ENCODE measurements around the gene MICALL1.

The MICALL1 gene

DNA sequence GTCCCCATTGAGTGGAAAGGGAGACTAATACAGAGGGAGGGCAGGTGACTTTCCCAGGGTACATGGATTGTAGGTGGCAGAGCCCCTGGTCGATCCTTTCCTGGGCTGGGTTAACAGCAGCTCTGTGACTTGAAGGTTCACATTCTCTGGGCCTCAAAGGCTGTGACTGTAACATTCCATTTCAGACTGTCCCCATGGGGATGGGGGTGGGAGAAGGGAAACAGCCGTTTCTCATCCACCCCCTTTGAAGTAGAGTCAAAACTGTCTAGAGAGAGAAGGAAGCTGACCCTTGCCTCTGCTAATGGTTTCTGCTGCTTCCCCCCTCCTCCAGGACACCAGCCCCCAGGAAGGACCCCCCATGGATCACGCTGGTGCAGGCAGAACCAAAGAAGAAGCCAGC is 19.2 kb downstream of the MICALL1 start:
- ChIA-PET CTCF (no interaction called here), POLR2A (no interaction called here)
- no peak for DNase-seq (ENCODE audit: extremely low spot score)
- TF ChIP-seq ZNF384 (IDR thresholded peaks at IDR 0.05) (no peak), SP1 (IDR thresholded peaks at IDR 0.05) (no peak), FOXM1 (IDR thresholded peaks at IDR 0.05; ENCODE audit: borderline replicate concordance) (no peak), FOXK2 (IDR thresholded peaks at IDR 0.05) (no peak)

DNA sequence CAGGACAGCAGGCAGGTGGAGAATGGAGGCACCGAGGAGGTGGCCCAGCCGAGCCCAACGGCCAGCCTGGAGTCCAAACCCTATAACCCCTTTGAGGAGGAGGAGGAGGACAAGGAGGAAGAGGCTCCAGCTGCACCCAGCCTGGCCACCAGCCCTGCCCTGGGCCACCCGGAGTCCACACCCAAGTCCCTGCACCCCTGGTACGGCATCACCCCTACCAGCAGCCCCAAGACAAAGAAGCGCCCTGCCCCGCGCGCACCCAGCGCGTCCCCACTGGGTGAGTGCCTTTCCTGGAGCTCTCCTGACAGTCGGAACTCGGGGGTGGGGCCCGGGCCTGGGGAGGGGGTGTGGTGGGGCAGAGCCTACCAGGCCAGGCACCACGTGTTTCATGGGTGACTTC is 19.7 kb downstream of the MICALL1 start:
- CTCF ChIA-PET, result no interaction called here
- POLR2A ChIA-PET, result no interaction called here
- no peak for DNase-seq (ENCODE audit: extremely low spot score)
- TF ChIP-seq ZNF384 (IDR thresholded peaks at IDR 0.05) (no peak), L3MBTL2 (conservative IDR thresholded peaks at IDR 0.05) (no peak), SP1 (IDR thresholded peaks at IDR 0.05) (no peak), CTBP1 (IDR thresholded peaks at IDR 0.05; ENCODE audit: borderline replicate concordance) (no peak), NFRKB (IDR thresholded peaks at IDR 0.05) (no peak), TARDBP (IDR thresholded peaks at IDR 0.05) (no peak), BHLHE40 (IDR thresholded peaks at IDR 0.05; ENCODE audit: borderline replicate concordance) (no peak), ELF4 (IDR thresholded peaks at IDR 0.05) (no peak), LEF1 (IDR thresholded peaks at IDR 0.05; ENCODE audit: borderline replicate concordance) (no peak), HDGF (IDR thresholded peaks at IDR 0.05; ENCODE audit: borderline replicate concordance) (no peak), FOXK2 (IDR thresholded peaks at IDR 0.05) (no peak), FOXA1 (IDR thresholded peaks at IDR 0.05) (no peak), SUZ12 (IDR thresholded peaks at IDR 0.05) (no peak), ARNT (IDR thresholded peaks at IDR 0.05) (no peak), FOXM1 (IDR thresholded peaks at IDR 0.05; ENCODE audit: borderline replicate concordance) (no peak)
- TF ChIP-seq, protein P1, sequence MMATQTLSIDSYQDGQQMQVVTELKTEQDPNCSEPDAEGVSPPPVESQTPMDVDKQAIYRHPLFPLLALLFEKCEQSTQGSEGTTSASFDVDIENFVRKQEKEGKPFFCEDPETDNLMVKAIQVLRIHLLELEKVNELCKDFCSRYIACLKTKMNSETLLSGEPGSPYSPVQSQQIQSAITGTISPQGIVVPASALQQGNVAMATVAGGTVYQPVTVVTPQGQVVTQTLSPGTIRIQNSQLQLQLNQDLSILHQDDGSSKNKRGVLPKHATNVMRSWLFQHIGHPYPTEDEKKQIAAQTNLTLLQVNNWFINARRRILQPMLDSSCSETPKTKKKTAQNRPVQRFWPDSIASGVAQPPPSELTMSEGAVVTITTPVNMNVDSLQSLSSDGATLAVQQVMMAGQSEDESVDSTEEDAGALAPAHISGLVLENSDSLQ (IDR thresholded peaks at IDR 0.05), result no peak

DNA sequence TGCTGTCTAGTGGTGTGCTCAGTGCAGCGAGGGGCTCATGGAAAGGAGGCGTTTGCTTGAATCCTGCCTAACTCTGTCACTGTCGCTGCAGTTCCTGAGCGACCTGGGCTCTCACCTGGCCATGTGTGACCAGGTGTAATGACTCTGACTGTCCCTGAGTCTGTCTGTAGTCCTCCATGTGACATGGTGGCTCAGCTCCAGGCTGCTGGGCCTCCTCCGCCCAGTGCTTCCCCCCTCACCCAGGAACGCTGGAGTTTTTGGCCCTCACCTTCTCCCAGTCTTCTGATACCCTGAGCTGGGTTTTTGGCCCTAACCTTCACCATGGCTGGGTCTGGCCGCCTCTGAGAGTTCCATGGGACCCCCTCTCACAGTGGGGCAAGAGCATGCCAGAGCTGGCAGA is 20.3 kb downstream of the MICALL1 start:
- POLR2A ChIA-PET, result no interaction called here
- DNase-seq (ENCODE audit: extremely low spot score), result no peak
- TF ChIP-seq SP1 (IDR thresholded peaks at IDR 0.05), result no peak
- no peak for TF ChIP-seq FOXA1 (IDR thresholded peaks at IDR 0.05)
- TF ChIP-seq ZNF384 (IDR thresholded peaks at IDR 0.05), result no peak
- TF ChIP-seq LEF1 (IDR thresholded peaks at IDR 0.05; ENCODE audit: borderline replicate concordance), result no peak
- TF ChIP-seq L3MBTL2 (conservative IDR thresholded peaks at IDR 0.05), result no peak
- no peak for TF ChIP-seq FOXK2 (IDR thresholded peaks at IDR 0.05)
- TF ChIP-seq BHLHE40 (IDR thresholded peaks at IDR 0.05; ENCODE audit: borderline replicate concordance), result no peak
- CTCF ChIA-PET, result no interaction called here

DNA sequence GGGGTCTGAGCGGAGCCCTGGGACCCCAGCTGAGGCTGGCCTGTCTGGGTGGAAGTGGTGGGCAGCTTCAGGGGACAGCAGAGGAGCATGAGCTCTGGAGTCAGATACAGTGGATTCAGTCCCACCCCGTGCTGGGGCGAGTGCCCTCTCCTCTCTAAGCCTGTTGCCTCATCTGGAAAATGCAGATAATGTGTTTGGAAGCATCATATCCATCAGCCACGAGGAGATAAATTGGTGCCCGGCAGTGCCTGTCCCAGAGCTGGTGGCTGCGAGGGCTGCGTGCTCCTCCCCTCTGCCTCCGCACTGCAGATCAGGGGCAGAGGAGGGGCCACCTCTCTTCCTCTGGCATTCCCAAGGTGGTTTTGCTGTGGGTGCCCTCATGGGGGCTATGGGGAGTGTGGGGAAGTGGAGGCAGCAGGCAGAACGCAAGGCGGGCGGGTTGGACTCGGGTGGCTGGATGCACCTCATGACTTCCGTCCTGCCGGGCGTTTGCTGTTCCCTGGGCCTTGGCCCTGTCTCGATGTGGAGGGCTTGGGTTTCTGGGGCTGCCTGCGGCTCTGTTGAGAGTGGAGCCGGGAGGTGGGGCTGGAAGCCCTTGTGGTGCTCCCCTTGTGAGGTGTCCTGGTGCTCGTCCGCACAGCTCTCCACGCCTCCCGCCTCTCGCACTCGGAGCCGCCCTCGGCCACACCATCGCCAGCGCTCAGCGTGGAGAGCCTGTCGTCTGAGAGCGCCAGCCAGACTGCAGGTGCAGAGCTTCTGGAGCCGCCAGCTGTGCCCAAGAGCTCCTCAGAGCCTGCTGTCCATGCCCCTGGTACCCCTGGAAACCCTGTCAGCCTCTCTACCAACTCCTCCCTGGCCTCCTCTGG is 20.9 kb downstream of the MICALL1 start:
- CTCF ChIA-PET, result no interaction called here
- POLR2A ChIA-PET, result interaction anchor here (1.3 kb wide), 1 partner anchor 21 kb away, joined by 3 read pairs; the partner anchor contains the start of gene MICALL1
- no peak for TF ChIP-seq FOXK2 (IDR thresholded peaks at IDR 0.05)
- TF ChIP-seq BHLHE40 (IDR thresholded peaks at IDR 0.05; ENCODE audit: borderline replicate concordance), result no peak
- TF ChIP-seq CTBP1 (IDR thresholded peaks at IDR 0.05; ENCODE audit: borderline replicate concordance), result no peak
- TF ChIP-seq ZNF384 (IDR thresholded peaks at IDR 0.05), result no peak
- TF ChIP-seq HDGF (IDR thresholded peaks at IDR 0.05; ENCODE audit: borderline replicate concordance), result no peak
- TF ChIP-seq NFRKB (IDR thresholded peaks at IDR 0.05), result no peak
- no peak for TF ChIP-seq L3MBTL2 (conservative IDR thresholded peaks at IDR 0.05)
- no peak for DNase-seq (ENCODE audit: extremely low spot score)

DNA sequence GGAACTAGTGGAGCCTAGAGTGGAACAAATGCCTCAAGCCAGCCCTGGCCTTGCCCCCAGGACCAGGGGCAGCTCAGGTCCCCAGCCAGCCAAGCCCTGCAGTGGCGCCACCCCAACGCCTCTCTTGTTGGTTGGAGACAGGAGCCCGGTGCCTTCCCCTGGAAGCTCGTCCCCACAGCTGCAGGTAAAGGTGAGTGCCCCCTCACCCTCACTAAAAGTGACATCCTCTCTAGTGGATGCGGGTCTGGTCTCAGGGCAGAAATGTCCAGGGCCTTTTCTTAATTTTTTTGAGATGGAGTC is 21.5 kb downstream of the MICALL1 start:
- CTCF ChIA-PET, result no interaction called here
- POLR2A ChIA-PET, result interaction anchor here (1.3 kb wide), 1 partner anchor 22 kb away, joined by 3 read pairs; the partner anchor contains the start of gene MICALL1
- TF ChIP-seq NFRKB (IDR thresholded peaks at IDR 0.05) (no peak), SUZ12 (IDR thresholded peaks at IDR 0.05) (no peak), CTBP1 (IDR thresholded peaks at IDR 0.05; ENCODE audit: borderline replicate concordance) (no peak), TARDBP (IDR thresholded peaks at IDR 0.05) (no peak), SP1 (IDR thresholded peaks at IDR 0.05) (no peak), LEF1 (IDR thresholded peaks at IDR 0.05; ENCODE audit: borderline replicate concordance) (no peak), ZNF384 (IDR thresholded peaks at IDR 0.05) (no peak), HDGF (IDR thresholded peaks at IDR 0.05; ENCODE audit: borderline replicate concordance) (no peak)
- DNase-seq (ENCODE audit: extremely low spot score), result no peak

DNA sequence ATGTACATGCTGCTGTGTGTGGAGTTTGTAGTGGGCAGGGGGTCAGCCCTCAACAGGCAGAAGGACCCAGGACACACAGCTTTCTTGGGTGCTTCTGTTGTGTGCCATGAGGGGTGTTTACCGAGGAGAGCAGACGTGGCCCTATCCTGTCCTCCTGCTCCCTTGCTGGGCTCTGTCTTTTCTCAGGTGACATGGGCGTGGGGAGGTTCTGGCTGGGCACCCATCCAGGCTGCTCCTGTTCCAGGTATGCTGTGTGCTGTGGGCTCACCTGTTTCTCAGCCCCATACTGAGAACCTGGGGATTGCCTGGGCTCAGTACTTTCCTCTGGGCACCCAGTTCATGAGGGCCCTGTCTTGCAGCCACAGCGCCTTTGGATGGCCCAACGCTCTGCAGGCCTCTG is 23.3 kb downstream of the MICALL1 start:
- ChIA-PET CTCF (no interaction called here), POLR2A (interaction anchor here (5.0 kb wide), 1 partner anchor 23 kb away, joined by 31 read pairs; the partner anchor contains the start of gene MICALL1)
- TF ChIP-seq FOXK2 (IDR thresholded peaks at IDR 0.05) (no peak), SP1 (IDR thresholded peaks at IDR 0.05) (no peak), ARNT (IDR thresholded peaks at IDR 0.05) (no peak), NFRKB (IDR thresholded peaks at IDR 0.05) (no peak), HDGF (IDR thresholded peaks at IDR 0.05; ENCODE audit: borderline replicate concordance) (no peak), FOXM1 (IDR thresholded peaks at IDR 0.05; ENCODE audit: borderline replicate concordance) (no peak), FOXA1 (IDR thresholded peaks at IDR 0.05) (no peak), TARDBP (IDR thresholded peaks at IDR 0.05) (no peak), L3MBTL2 (conservative IDR thresholded peaks at IDR 0.05) (no peak), ZNF384 (IDR thresholded peaks at IDR 0.05) (no peak), BHLHE40 (IDR thresholded peaks at IDR 0.05; ENCODE audit: borderline replicate concordance) (no peak), SUZ12 (IDR thresholded peaks at IDR 0.05) (no peak), CTBP1 (IDR thresholded peaks at IDR 0.05; ENCODE audit: borderline replicate concordance) (no peak), LEF1 (IDR thresholded peaks at IDR 0.05; ENCODE audit: borderline replicate concordance) (no peak), ELF4 (IDR thresholded peaks at IDR 0.05) (no peak)
- TF ChIP-seq, protein P1 (IDR thresholded peaks at IDR 0.05), result no peak

More for the DNA sequence above, 23.3 kb downstream of the MICALL1 start:
- DNase-seq (ENCODE audit: extremely low spot score), result no peak

Data from HEK293T (cell line).